Measurements from ENCODE around the gene NFX1.

The NFX1 gene

DNA sequence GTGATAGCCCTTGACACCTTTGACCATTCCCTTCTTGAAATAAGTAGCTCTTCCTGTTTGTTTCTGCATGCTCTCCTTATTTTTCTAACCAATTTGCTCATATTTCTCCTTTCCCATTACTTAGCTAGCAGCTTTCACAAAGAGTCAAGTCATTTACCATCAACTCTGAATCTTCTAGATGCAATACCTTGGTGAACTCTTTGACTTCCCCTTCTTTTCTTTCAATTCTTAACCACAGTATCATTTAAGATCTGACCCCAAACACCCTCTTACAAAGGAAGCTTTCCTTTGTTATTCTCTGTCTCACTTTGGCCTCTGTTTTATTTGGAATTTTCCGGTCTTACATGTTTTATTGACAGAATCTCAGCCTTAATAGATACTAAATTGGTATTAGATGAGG is 14.0 kb downstream of the NFX1 start:
- CTCF ChIA-PET = interaction anchor here (0.9 to 1.0 kb wide), 2 partner anchors 19 to 70 kb away, joined by 3 read pairs; no protein-coding TSS in a partner anchor
- DNase-seq (ENCODE audit: low read depth, low spot score) = no peak
- POLR2A ChIA-PET = no interaction called here
- no peak for TF ChIP-seq CTCF (IDR thresholded peaks at IDR 0.05; ENCODE audit: insufficient read depth, low read length, missing control alignments)
- no peak overlapping the region for H3K4me3 ChIP-seq (ENCODE audit: low read depth, low read length)

DNA sequence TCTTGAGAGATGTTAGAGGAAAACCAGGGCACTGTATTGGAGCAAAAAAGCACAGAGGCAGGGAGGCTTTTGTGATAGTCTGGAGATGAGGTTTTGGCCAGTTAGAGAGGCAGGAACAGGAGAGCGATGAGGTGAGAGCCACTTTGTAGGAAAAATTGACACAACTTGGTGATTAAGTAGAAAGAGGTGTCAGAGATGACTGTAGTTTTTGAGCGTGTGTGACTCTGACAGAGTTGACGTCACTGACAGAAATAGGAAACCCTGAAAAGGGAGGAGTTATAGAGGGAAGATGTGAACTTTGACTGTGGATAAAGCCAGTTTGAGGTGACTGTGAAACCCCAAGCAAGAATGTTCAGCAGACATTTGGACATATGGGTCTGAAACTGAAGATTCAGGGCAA is 15.7 kb downstream of the NFX1 start:
- CTCF ChIA-PET = no interaction called here
- DNase-seq (ENCODE audit: low read depth, low spot score) = no peak
- POLR2A ChIA-PET = no interaction called here
- no peak for TF ChIP-seq CTCF (IDR thresholded peaks at IDR 0.05; ENCODE audit: insufficient read depth, low read length, missing control alignments)
- H3K4me3 ChIP-seq (ENCODE audit: low read depth, low read length) = no peak overlapping the region

DNA sequence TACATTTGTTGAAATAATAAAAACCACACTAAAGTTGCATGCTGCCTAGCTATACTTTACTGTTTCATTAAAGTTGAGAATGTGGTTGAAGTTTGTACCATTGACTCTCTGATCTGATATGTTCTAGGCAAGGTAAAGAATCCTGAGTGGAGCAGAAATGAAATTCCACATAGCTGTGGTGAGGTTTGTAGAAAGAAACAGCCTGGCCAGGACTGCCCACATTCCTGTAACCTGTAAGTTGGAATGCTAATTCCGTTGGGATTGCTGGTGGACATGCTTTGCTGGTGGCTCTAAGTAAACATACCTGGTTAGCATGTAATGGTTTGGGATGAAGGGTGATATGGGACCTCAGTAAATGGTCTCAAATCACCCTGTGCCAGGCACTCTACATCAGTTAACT is 16.8 kb downstream of the NFX1 start:
- no peak overlapping the region for H3K4me3 ChIP-seq (ENCODE audit: low read depth, low read length)
- ChIA-PET POLR2A (no interaction called here), CTCF (no interaction called here)
- no peak for TF ChIP-seq CTCF (IDR thresholded peaks at IDR 0.05; ENCODE audit: insufficient read depth, low read length, missing control alignments)
- no peak for DNase-seq (ENCODE audit: low read depth, low spot score)

- CTCF ChIA-PET = interaction anchor here (1.3 to 2.8 kb wide), 4 partner anchors 9 to 23 kb away, joined by 3 to 8 read pairs (median 6); no protein-coding TSS in a partner anchor
- TF ChIP-seq CTCF (IDR thresholded peaks at IDR 0.05; ENCODE audit: insufficient read depth, low read length, missing control alignments) = no peak
- no peak for DNase-seq (ENCODE audit: low read depth, low spot score)
- H3K4me3 ChIP-seq (ENCODE audit: low read depth, low read length) = no peak overlapping the region
- POLR2A ChIA-PET = no interaction called here
Measured at GRCh38 chr9:33309903-33310302, 19.6 kb downstream of the NFX1 start.

GRCh38 chr9:33310748-33311147 is 20.4 kb downstream of the NFX1 start:
- ChIA-PET CTCF (interaction anchor here (1.4 to 2.8 kb wide), 2 partner anchors 10 to 11 kb away, joined by 6 to 8 read pairs; no protein-coding TSS in a partner anchor), POLR2A (interaction anchor here (0.7 kb wide), 1 partner anchor 27 kb away, joined by 3 read pairs; no protein-coding TSS in a partner anchor)
- H3K4me3 ChIP-seq (ENCODE audit: low read depth, low read length) = no peak overlapping the region
- no peak for DNase-seq (ENCODE audit: low read depth, low spot score)
- TF ChIP-seq CTCF (IDR thresholded peaks at IDR 0.05; ENCODE audit: insufficient read depth, low read length, missing control alignments) = no peak

- no peak for DNase-seq (ENCODE audit: low read depth, low spot score)
- POLR2A ChIA-PET = no interaction called here
- CTCF ChIA-PET = interaction anchor here (1.8 kb wide), 1 partner anchor 9 kb away, joined by 4 read pairs; no protein-coding TSS in a partner anchor
Measured at GRCh38 chr9:33311953-33312352, 21.6 kb downstream of the NFX1 start.

More at GRCh38 chr9:33311953-33312352, 21.6 kb downstream of the NFX1 start:
- H3K4me3 ChIP-seq (ENCODE audit: low read depth, low read length) = no peak overlapping the region
- no peak for TF ChIP-seq CTCF (IDR thresholded peaks at IDR 0.05; ENCODE audit: insufficient read depth, low read length, missing control alignments)
